GM21529 (cell line): Measurements from ENCODE around the gene SMYD3.
"Not testable (repeated sequence)": the region's sequence is repeated elsewhere in the genome, so short reads cannot be mapped to it uniquely, and the experiment has no call there.

Experiments used
- ATAC-seq: cut with Tn5 transposase; IDR thresholded peaks from one replicate; pipeline ENCODE4 v1.9.1; 2021; ENCODE audit not compliant: unreplicated experiment

Gene SMYD3

DNA sequence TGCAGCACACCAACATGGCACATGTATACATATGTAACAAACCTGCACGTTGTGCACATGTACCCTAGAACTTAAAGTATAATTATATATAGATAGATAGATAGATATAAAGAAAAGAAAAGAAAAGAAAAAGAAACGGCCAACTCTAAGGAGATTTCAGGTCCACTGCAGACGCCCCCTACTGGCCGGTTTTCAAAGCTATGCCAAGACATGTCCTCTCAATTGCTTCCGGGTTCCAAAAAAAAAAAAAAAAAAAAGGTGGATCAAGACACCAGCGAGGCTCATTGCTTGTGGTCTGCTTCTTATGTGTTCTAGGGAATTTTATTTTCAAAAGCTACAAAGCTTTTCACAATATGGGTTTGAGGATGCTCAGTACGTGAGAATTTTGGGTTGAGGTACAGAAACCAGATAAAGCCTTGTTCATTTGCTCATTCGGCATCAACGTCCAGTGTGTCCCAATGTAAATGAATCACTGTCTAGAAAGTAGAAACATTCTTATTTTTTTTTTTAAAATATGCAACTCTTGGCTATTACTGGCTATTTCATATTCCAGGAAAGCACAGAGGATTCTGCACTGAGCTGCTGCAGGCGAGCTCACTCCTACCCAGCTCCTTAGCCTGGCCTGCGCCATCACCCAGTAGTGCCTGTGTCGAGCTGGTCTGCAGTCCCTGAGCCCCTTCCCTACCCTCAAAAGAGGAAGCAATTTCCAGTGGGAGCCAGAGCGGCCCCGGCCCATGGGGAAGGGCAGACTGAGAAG, 709.3 kb downstream of the SMYD3 start:
- no peak for ATAC-seq

GRCh38 chr1:245791410-245792312, 715.4 kb downstream of the SMYD3 start:
- ATAC-seq: no peak

DNA sequence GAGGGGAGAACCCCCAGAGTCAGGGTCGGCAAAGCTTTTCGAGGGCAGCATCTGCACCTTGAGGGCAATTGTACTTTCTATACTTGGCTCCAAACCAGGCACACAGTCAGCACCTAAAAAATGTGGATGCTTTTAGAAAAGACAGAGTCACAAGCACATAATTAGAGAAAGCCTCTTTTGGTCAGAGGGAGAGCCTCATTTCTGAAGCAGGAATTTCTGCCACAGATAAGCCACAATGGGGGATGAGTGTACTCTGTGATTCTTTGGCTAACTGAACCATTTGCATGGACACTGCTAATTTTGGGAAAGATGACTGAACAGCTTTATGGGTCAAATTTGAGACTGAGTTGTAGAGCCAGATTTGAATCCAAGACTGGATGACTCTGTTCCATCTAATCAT, 716.6 kb downstream of the SMYD3 start:
- ATAC-seq: no peak

DNA sequence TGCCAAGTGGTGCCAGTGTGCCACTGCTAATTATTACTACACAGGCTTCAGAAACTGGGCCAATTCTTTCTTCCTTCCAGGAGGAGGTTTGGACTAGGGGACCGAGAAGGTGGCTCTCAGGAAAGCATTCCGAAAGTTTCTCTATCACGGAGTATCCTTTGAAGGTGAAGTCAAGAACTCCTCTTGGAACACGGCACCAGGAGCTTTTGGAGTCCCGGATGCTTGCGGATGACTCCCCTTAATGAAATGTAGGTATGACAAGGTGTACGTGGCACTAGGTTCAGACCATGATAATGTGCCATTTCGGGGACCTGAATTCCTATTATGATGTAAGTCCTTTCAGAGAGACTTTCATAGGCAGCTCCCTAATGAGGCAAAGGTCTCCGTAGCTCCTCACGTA, 718.2 kb downstream of the SMYD3 start:
- ATAC-seq: no peak

- no peak for ATAC-seq
Measured at GRCh38 chr1:245788269-245788668, 718.8 kb downstream of the SMYD3 start.

GRCh38 chr1:245786948-245787347, 720.1 kb downstream of the SMYD3 start:
- ATAC-seq: no peak

DNA sequence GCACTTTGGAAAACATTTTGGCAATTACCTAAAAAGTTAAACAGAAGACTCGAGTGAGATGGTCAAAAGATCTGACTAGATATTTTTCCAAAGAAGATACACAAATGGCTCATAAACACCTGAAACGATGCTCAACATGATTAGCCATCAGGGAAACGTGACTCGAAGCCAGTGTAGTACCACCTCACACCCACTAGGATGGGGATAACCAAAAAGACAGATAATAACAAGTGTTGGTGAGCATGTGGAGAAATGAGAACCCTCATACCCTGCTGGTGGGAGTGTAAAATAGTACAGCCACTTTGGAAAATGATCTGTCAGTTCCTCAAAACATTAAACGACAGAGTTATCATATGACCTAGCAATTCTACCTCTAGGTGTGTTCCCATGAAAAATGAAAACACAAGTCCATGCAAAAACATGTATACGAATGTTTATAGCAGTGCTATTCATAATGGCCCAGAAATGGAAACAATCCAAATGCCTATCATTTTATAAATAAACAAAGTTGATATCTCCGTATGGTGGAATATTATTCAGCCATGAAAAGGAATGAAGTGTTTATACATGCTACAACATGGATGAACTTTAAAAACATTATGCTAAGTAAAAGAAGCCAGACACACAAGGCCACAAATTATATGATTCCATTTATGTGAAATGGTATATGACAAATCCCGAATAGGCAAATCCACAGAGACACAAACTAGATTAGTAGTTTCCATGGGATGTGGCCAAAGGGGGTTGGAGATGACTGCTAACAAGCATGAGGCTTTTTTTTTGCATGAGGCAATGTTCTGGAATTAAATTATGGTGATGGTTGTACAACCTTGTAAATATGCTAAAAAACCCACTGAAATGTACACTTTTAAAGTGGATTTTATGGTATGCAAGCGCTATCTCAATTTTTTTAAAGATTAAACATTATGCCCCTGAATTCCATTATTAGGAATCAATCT, 727.0 kb downstream of the SMYD3 start:
- ATAC-seq: no peak

DNA sequence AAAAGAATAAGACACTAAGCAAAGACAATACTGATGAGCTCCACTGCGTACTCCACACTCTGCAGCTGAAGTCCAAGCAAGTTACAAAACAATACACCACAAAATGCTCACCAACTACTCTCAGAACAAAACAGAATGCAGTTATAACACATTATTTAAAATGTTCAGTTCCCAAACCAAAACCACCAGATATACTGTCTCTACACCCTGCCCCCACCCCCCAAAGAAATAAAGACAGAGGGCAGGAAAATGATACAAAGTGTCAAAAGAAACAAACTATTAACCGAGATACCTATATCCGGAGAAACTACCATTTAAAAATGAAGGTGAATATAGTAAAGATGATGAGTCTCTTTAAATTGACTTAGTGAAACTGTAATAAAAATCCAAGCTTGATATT, 729.3 kb downstream of the SMYD3 start:
- ATAC-seq: no peak

DNA sequence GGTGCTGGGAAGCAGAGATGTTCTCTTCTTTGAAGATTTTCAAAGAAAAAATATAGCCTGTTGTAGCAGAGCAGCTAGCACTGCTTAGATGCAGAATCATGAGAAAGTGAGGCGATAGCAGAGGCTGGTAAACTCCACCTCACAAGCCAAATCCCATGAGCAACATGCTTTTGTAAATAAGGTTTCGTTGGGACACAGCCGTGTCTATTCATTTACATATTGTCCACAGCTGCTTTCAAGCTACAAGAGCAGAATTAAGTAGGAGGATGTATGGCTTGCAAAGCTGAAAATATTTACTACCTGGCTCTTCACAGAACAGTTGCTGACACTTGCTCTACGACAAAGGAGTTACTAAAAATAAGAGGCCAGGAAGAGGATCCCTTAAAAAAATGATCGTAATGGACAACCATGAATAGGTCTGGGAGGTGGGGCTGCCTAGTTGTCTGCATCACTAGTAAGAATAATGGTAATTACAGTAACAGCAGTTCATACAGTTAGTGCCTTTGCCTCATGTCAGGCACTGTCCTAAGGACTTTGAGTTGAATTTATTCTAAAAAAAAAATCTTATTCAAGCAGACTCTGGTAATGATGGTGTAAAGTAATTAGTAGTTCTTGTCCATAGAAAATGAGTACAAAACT, 730.3 kb downstream of the SMYD3 start:
- ATAC-seq: no peak

- ATAC-seq: no peak
Measured at GRCh38 chr1:245776139-245776538, 730.9 kb downstream of the SMYD3 start.

- ATAC-seq: not testable (repeated sequence)
Measured at GRCh38 chr1:245774931-245775330, 732.1 kb downstream of the SMYD3 start.

GRCh38 chr1:245774196-245774595, 732.9 kb downstream of the SMYD3 start:
- no peak for ATAC-seq

DNA sequence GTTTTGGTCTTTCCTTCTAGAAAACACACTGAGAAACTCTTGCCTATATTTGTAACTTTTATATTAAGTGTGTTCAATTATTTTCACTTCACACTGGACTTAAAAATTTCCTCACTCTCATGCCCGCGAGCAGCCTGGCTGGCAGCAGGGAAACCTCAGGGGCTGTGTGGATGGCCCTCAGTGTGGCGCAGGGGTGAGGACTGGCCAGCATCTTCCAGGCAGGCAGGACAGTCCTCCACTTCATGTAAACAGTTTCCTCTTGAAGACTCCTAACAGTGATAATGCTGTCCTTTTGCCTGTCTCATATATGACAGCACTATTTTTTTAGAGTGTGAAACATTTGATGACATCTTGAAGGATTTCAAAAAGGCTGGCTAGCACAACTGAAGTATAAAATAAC, 733.7 kb downstream of the SMYD3 start:
- no peak for ATAC-seq

GRCh38 chr1:245772739-245773138, 734.3 kb downstream of the SMYD3 start:
- ATAC-seq: no peak

GRCh38 chr1:245772325-245772724, 734.8 kb downstream of the SMYD3 start:
- ATAC-seq: no peak

DNA sequence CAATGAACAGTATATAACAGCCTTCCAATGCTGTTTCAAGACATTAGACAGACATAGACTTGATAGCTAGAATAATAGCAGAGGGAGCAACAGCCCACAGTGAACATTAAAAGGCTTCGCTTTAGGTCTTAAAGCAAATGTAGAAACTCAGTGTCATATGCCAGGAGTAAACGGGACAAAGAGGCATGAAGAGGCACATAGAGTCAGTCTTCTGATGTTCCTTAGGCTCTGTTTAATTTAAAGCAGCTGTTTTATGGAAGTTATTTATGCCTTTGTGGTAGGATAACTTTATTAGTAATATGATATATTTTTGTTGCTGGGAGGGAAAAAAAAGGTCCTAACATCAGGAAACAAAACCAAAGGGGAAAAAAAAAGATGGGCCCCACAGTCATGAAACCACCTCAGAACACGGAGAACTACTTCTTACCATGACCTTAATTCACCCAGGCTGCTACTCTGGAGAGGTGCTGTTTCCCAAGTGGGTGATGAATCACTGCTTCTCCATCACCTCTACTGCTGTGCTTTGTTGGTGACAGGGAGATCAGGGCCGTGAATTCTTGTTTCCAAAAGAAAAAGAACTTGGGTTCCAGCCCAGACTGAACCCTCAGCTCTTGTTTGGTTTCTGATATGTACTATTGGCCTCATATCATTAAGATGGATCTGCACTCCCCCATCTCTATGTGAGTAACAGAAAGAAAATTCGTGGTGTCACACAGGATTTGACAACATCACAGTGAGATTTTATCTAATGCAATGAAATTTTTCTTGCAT, 735.4 kb downstream of the SMYD3 start:
- ATAC-seq: no peak

- no peak for ATAC-seq
Measured at GRCh38 chr1:245770156-245770555, 736.9 kb downstream of the SMYD3 start.

- no peak for ATAC-seq
Measured at GRCh38 chr1:245768596-245768995, 738.5 kb downstream of the SMYD3 start.

- no peak for ATAC-seq
Measured at GRCh38 chr1:245765230-245766000, 741.7 kb downstream of the SMYD3 start.
